MCF 10A (cell line): ENCODE results near the gene MAP2K5. TPM values are rescaled to one million over a fixed set of nuclear protein-coding genes. Genes with fewer than 3 reads are reported as not detected.

ENCODE experiments used
- BruUV-seq: library from RNA; stranded (reverse); fragments of 400-500 nt; replicated peaks from 2 replicates; lab custom pipeline; 2021; lab: Mats Ljungman, UMichigan
- CTCF ChIA-PET: fragments of 300-600 bp; sonication (Branson Sonifier 250); formaldehyde crosslinking; extraction: SDS; loops from one replicate; lab custom pipeline; 2021; ENCODE audit warnings: antibody characterized with exemption, inconsistent platforms; lab: Yijun Ruan, JAX
- POLR2A ChIA-PET: fragments of 300-600, 350-650 bp; sonication (Branson Sonifier 250); formaldehyde crosslinking; extraction: SDS; loops from one replicate; lab custom pipeline; 2020; ENCODE audit warnings: antibody characterized with exemption, inconsistent platforms; lab: Yijun Ruan, JAX
- DNase-seq: peaks from one replicate; pipeline ENCODE4 v3.0.0-alpha.2; 2018; ENCODE audit not compliant: unreplicated experiment
- H3K27ac Mint-ChIP-seq: one replicate; pipeline ENCODE4 v1.8.0; 2022; ENCODE audit warnings: mild to moderate bottlenecking, low read depth, mixed read lengths; ENCODE audit not compliant: unreplicated experiment
- H3K27me3 Mint-ChIP-seq: one replicate; pipeline ENCODE4 v1.8.0; 2022; ENCODE audit warnings: mixed read lengths; ENCODE audit not compliant: insufficient read depth, unreplicated experiment
- H3K36me3 Mint-ChIP-seq: one replicate; pipeline ENCODE4 v1.8.0; 2022; ENCODE audit warnings: mild to moderate bottlenecking, moderate library complexity, mixed read lengths; ENCODE audit not compliant: insufficient read depth, unreplicated experiment
- H3K4me1 Mint-ChIP-seq: one replicate; pipeline ENCODE4 v1.8.0; 2022; ENCODE audit warnings: mixed read lengths; ENCODE audit not compliant: insufficient read depth, unreplicated experiment
- H3K4me3 Mint-ChIP-seq: one replicate; pipeline ENCODE4 v1.8.0; 2022; ENCODE audit warnings: mild to moderate bottlenecking, moderate library complexity, mixed read lengths; ENCODE audit not compliant: unreplicated experiment
- H3K9me3 Mint-ChIP-seq: one replicate; pipeline ENCODE4 v1.8.0; 2022; ENCODE audit warnings: mixed read lengths; ENCODE audit not compliant: unreplicated experiment
- intact Hi-C: fragments of 100-400 bp; cut with micrococcal nuclease; formaldehyde crosslinking; loops from 2 replicates; pipeline ENCODE4 v1.14.1; 2022
- total RNA-seq: library from RNA; stranded (reverse); gene quantifications from 2 replicates; pipeline ENCODE4 v1.2.3, GENCODE V29; 2022
- TF ChIP-seq, protein P1 (sequence below): fragments of 200-600 bp; IDR thresholded peaks from one replicate; pipeline ENCODE4 v1.8.0; 2022; ENCODE audit warnings: antibody characterized with exemption, mild to moderate bottlenecking; ENCODE audit not compliant: unreplicated experiment

The MAP2K5 gene
- total RNA-seq, 1 experiment from 2014 or later, result 24.4 TPM

DNA sequence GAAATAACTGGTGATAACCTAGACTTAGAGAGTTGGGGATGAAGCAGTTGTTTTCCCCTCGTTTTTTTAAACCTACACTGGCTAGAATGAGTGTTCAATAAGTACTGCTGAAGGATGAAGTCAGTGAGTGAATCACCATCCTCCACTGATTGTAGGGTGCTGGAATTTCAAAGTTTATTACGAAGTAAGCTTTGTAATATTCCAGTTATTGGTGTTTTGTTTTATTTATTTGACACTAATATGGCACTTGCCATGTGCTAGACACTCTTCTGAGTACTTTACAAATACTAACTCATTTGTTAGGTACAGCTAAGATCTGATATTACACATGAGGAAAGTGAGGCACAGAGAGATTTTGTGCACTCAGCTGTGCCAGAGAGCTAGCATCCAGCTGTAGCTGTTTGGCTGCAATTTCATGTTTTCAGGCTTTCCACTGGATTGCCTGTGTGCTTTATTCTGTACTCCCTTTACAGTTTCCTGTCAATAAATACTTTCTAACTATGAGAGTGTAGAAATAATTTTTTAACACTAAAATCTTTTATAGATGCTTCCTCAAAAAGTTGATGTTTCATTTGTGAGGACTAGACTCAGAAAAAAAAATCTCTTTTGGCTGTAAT lies 5.8 kb downstream of the MAP2K5 start:
- Mint-ChIP-seq H3K4me3 (no peak overlapping the region), H3K36me3 (peaks cover 22% of the 10 kb centered on the region), H3K27me3 (no peaks in the 10 kb centered on the region), H3K27ac (no peak overlapping the region), H3K4me1 (peaks cover 15% of the 10 kb centered on the region), H3K9me3 (no peaks in the 10 kb centered on the region)
- POLR2A ChIA-PET, result interaction anchor here (2.2 kb wide), 1 partner anchor 27 kb away, joined by 9 read pairs; the partner anchor contains the start of gene C15orf61
- CTCF ChIA-PET, result interaction anchor here (0.6 kb wide), 1 partner anchor 592 kb away, joined by 4 read pairs; no protein-coding TSS in a partner anchor
- TF ChIP-seq, protein P1, sequence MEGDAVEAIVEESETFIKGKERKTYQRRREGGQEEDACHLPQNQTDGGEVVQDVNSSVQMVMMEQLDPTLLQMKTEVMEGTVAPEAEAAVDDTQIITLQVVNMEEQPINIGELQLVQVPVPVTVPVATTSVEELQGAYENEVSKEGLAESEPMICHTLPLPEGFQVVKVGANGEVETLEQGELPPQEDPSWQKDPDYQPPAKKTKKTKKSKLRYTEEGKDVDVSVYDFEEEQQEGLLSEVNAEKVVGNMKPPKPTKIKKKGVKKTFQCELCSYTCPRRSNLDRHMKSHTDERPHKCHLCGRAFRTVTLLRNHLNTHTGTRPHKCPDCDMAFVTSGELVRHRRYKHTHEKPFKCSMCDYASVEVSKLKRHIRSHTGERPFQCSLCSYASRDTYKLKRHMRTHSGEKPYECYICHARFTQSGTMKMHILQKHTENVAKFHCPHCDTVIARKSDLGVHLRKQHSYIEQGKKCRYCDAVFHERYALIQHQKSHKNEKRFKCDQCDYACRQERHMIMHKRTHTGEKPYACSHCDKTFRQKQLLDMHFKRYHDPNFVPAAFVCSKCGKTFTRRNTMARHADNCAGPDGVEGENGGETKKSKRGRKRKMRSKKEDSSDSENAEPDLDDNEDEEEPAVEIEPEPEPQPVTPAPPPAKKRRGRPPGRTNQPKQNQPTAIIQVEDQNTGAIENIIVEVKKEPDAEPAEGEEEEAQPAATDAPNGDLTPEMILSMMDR, result no peak
- no TSS peak for BruUV-seq
- intact Hi-C loops, result no loop called here
- DNase-seq, result no peak

DNA sequence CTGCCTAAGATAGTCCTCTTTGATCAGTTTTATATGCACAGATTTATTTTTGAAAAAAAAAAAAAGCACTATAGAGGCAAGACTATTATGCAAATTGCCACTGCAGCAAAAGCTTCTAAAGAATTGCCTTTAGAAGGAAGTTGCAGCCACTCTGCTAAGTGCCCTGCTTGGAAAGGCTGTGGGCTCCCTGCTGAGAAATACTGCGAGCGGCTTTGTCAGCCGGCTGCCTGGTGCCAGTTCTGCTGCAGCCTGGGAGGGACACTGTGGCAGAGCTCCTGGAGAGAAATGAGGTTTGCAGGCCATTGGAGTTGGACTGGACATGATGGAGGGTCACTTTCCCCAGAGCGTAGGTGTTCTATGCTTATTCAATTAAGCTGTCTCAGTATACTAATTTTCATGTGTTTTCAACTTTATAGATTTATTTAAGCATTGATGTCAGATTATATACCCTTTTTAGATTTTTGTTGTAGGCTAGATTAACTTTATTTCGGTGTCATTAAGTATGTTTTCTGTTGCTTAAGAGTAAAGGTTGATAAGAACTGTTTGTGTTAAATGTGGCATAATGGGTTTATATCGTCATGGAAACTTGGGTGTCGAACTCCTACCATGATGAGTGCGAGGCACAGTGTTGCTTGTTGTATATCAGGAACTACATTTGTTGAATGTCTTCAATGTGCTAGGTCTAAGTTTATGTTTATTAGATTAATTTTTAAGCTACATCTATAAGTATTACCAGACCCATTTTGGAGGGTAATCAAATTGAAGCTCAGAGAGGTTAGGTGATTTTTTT lies 6.6 kb downstream of the MAP2K5 start:
- TF ChIP-seq, protein P1, result no peak
- no peaks in the 10 kb centered on the region for H3K27me3 Mint-ChIP-seq
- intact Hi-C loops, result no loop called here
- H3K4me3 Mint-ChIP-seq, result no peak overlapping the region
- ChIA-PET CTCF (interaction anchor here (0.7 to 1.3 kb wide), 3 partner anchors 11 to 606 kb away, joined by 3 to 5 read pairs (median 4); no protein-coding TSS in a partner anchor), POLR2A (interaction anchor here (1.6 to 2.2 kb wide), 2 partner anchors 8 to 28 kb away, joined by 3 to 9 read pairs; partner anchors contain the start of gene C15orf61)
- H3K36me3 Mint-ChIP-seq, result peaks cover 22% of the 10 kb centered on the region
- peaks cover 15% of the 10 kb centered on the region for H3K4me1 Mint-ChIP-seq
- no TSS peak for BruUV-seq
- no peak overlapping the region for H3K27ac Mint-ChIP-seq
- no peaks in the 10 kb centered on the region for H3K9me3 Mint-ChIP-seq
- no peak for DNase-seq

DNA sequence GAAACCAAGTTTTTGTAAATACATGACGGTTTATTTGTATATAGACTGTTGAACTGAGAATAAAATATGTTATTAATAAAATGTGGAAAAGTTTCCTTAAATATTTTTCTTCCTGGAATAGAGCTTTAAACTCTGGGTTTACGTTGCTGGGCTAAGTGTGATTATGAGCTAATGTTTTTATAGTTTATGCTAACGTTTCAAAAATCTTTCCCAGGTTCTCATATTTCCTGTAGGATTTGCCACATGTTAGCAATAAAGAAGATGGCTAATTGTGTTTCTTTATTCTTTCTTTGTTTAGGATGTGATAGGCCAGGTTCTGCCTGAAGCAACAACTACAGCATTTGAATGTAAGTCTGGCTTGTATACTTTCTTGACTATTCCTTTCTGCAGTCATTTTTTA lies 7.2 kb downstream of the MAP2K5 start:
- peaks cover 11% of the 10 kb centered on the region for H3K4me1 Mint-ChIP-seq
- ChIA-PET CTCF (interaction anchor here (0.7 to 1.3 kb wide), 3 partner anchors 10 to 605 kb away, joined by 3 to 5 read pairs (median 4); no protein-coding TSS in a partner anchor), POLR2A (interaction anchor here (1.6 kb wide), 1 partner anchor 9 kb away, joined by 3 read pairs; no protein-coding TSS in a partner anchor)
- TF ChIP-seq, protein P1, result no peak
- no TSS peak for BruUV-seq
- DNase-seq, result no peak
- no peaks in the 10 kb centered on the region for H3K27me3 Mint-ChIP-seq
- H3K9me3 Mint-ChIP-seq, result no peaks in the 10 kb centered on the region
- peaks cover 22% of the 10 kb centered on the region for H3K36me3 Mint-ChIP-seq
- H3K27ac Mint-ChIP-seq, result no peak overlapping the region
- H3K4me3 Mint-ChIP-seq, result no peak overlapping the region
- intact Hi-C loops, result no loop called here

DNA sequence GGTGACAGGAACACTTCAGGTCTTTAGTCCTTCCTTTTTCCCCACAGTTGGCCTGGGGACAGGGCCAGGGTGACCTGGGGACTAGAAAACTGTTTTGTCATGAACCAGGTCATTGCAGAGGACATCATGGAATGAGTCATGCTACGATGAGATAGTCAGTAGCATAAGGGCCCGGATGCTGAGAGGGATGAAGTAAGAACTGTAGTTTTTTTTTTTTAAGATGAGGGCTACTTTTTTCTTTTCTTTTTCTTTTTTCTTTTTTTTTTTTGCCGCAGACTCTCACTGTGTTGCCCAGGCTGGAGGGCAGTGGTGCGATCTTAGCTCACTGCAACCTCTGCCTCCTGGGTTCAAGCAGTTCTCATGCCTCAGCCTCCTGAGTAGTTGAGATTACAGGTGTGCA lies 8.0 kb downstream of the MAP2K5 start:
- intact Hi-C loops, result no loop called here
- no peak for DNase-seq
- Mint-ChIP-seq H3K27me3 (no peaks in the 10 kb centered on the region), H3K4me1 (peaks cover 6% of the 10 kb centered on the region), H3K9me3 (no peaks in the 10 kb centered on the region), H3K36me3 (peaks cover 22% of the 10 kb centered on the region), H3K27ac (no peak overlapping the region), H3K4me3 (no peak overlapping the region)
- ChIA-PET POLR2A (interaction anchor here (1.0 to 1.6 kb wide), 2 partner anchors 8 to 10 kb away, joined by 3 read pairs; partner anchors contain the start of gene MAP2K5), CTCF (interaction anchor here (0.6 to 1.3 kb wide), 3 partner anchors 10 to 693 kb away, joined by 3 to 5 read pairs (median 3); no protein-coding TSS in a partner anchor)
- no TSS peak for BruUV-seq
- TF ChIP-seq, protein P1, result no peak
